Effector CD4-positive, alpha-beta T cell (primary cell): ENCODE measurements around the gene FOXN3.
"Not testable (repeated sequence)": the region's sequence is repeated elsewhere in the genome, so short reads cannot be mapped to it uniquely, and the experiment has no call there.

Experiments
- DNase-seq: peaks from one replicate; pipeline ENCODE4 v3.0.0-alpha.2; 2020

Gene FOXN3

GRCh38 chr14:89114109-89114508 is 302.9 kb downstream of the FOXN3 start:
- no peak for DNase-seq

- no peak for DNase-seq
Observed at GRCh38 chr14:89112720-89113119, 304.3 kb downstream of the FOXN3 start.

- DNase-seq, result not testable (repeated sequence)
Observed at GRCh38 chr14:89111766-89112543, 305.1 kb downstream of the FOXN3 start.

DNA sequence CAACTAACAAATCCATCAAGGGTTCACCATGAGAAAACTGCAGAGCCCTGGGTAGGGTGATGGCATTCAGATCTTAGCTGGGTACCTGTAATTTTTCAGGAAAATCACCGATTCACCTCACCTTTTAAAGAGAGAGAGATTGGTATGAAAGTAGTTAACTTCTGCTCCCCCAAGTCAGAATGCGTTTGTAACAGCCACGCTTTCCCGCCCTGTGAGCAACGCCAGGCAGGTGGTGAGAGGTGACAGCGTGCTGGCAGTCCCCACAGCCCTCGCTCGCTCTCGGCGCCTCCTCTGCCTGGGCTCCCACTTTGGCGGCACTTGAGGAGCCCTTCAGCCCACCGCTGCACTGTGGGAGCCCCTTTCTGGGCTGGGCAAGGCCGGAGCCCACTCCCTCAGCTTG is 305.8 kb downstream of the FOXN3 start:
- not testable (repeated sequence) for DNase-seq

GRCh38 chr14:89110110-89110509 is 306.9 kb downstream of the FOXN3 start:
- no peak for DNase-seq

- DNase-seq, result no peak
Observed at GRCh38 chr14:89108608-89109007, 308.4 kb downstream of the FOXN3 start.

DNA sequence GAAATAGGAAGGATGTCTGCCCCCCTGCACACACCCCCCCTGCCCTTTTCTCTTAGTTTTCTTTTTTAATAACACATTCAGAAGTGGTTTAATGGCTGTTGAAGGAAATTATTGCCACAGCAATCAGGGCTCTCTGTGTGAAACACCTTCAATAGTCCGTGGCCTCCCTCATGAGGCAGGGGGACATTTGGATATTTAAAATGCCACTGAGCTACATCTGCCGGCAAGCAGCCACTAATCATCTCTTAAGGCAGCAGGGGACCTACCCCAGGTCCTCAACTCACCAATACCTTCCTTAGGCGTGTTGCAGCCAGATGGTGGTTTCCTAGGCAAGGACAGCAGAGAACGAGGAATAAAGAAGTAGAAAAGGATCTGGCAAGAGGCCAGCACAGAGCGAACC is 309.4 kb downstream of the FOXN3 start:
- no peak for DNase-seq
